GM12865 (cell line): ENCODE measurements around the gene SLC25A19.

ENCODE experiments used
- DNase-seq: peaks from one replicate; pipeline ENCODE4 v3.0.0; 2010; ENCODE audit warnings: low read depth
- H3K4me3 ChIP-seq: 2 replicates; pipeline ENCODE4 v1.5.1; 2011; ENCODE audit warnings: mild to moderate bottlenecking, low read depth, low read length, control low read depth
- TF ChIP-seq, protein P1 (sequence below): IDR thresholded peaks from 2 replicates; pipeline ENCODE4 v1.5.1; 2011; ENCODE audit warnings: low read length, control low read depth, low read depth, inconsistent platforms; ENCODE audit not compliant: insufficient read depth; ENCODE audit errors: missing control alignments

The SLC25A19 gene

GRCh38 chr17:75240394-75241142 lies 48.7 kb downstream of the SLC25A19 start:
- TF ChIP-seq, protein P1, sequence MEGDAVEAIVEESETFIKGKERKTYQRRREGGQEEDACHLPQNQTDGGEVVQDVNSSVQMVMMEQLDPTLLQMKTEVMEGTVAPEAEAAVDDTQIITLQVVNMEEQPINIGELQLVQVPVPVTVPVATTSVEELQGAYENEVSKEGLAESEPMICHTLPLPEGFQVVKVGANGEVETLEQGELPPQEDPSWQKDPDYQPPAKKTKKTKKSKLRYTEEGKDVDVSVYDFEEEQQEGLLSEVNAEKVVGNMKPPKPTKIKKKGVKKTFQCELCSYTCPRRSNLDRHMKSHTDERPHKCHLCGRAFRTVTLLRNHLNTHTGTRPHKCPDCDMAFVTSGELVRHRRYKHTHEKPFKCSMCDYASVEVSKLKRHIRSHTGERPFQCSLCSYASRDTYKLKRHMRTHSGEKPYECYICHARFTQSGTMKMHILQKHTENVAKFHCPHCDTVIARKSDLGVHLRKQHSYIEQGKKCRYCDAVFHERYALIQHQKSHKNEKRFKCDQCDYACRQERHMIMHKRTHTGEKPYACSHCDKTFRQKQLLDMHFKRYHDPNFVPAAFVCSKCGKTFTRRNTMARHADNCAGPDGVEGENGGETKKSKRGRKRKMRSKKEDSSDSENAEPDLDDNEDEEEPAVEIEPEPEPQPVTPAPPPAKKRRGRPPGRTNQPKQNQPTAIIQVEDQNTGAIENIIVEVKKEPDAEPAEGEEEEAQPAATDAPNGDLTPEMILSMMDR, result peak; percentile 72
- DNase-seq, result no peak
- no peak overlapping the region for H3K4me3 ChIP-seq

GRCh38 chr17:75239778-75240393 lies 49.3 kb downstream of the SLC25A19 start:
- no peak for DNase-seq
- TF ChIP-seq, protein P1, result no peak
- no peak overlapping the region for H3K4me3 ChIP-seq

- no peak for DNase-seq
Observed at GRCh38 chr17:75239214-75239613, 50.0 kb downstream of the SLC25A19 start.

GRCh38 chr17:75238684-75239191 lies 50.5 kb downstream of the SLC25A19 start:
- DNase-seq, result peak; percentile 86
- H3K4me3 ChIP-seq, result no peak overlapping the region
- TF ChIP-seq, protein P1, result peak; percentile 88

More at GRCh38 chr17:75239214-75239613, 50.0 kb downstream of the SLC25A19 start:
- no peak overlapping the region for H3K4me3 ChIP-seq
- TF ChIP-seq, protein P1, result no peak

DNA sequence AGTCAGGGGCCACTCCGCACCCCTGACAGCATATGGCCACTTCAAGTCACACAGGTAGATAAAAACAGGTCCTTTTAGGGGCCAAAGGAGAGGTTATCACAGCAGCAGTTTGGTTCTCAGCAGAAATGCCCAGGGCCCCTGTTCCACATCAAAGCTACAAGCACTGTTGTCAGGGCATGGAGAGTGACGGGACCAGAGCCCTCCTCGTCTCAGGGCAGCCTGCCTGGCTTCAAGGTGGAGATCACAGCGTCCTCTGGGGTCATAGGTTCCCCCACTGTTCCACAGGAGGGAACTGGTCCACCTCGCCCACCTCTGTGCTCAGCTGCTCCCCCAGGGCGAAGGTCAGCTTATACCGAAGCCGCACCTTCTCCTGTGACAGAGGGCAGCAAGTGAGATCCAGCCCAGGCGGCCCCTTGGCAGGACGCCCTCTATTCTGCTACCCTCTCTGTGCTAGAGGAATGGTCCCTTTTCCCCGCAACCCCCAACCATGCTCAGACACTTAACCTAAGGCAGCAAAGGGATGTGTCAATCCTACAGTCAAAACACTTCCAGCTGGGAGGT lies 51.1 kb downstream of the SLC25A19 start:
- TF ChIP-seq, protein P1, result no peak
- no peak for DNase-seq
- H3K4me3 ChIP-seq, result no peak overlapping the region

- no peak overlapping the region for H3K4me3 ChIP-seq
- TF ChIP-seq, protein P1, result no peak
- no peak for DNase-seq
Observed at GRCh38 chr17:75237100-75238014, 51.9 kb downstream of the SLC25A19 start.
